ENCODE measurements around the gene DNAH3. TPM values are rescaled to one million over a fixed set of nuclear protein-coding genes. Genes with fewer than 3 reads are reported as not detected.

The DNAH3 gene
- total RNA-seq, 4 donors from 2014 or later = under 0.01 to 2.1 (median 0.93) TPM

GRCh38 chr16:21194771-21195301 is 44.2 kb upstream of the DNAH3 start:
- H3K4me1 ChIP-seq = no peaks in the 10 kb centered on the region
- intact Hi-C loops (cut with DNase I; ENCODE audit: low total_unique reads) = no loop called here
- no peak overlapping the region for H3K27ac ChIP-seq
- no peaks in the 10 kb centered on the region for H3K27me3 ChIP-seq
- H3K36me3 ChIP-seq = no peaks in the 10 kb centered on the region
- no peaks in the 10 kb centered on the region for H3K9me3 ChIP-seq
- no peak for DNase-seq
- no peak overlapping the region for H3K4me3 ChIP-seq
- no peak for TF ChIP-seq CTCF (IDR thresholded peaks at IDR 0.05)
- no peak for TF ChIP-seq POLR2A (IDR thresholded peaks at IDR 0.05)

- H3K27ac ChIP-seq = no peak overlapping the region
- no peak for TF ChIP-seq CTCF (IDR thresholded peaks at IDR 0.05)
- TF ChIP-seq POLR2A (IDR thresholded peaks at IDR 0.05) = no peak
- DNase-seq = no peak
- no peak overlapping the region for H3K4me3 ChIP-seq
- no peaks in the 10 kb centered on the region for H3K36me3 ChIP-seq
- H3K9me3 ChIP-seq = no peaks in the 10 kb centered on the region
- H3K27me3 ChIP-seq = no peaks in the 10 kb centered on the region
- intact Hi-C loops (cut with DNase I; ENCODE audit: low total_unique reads) = no loop called here
- H3K4me1 ChIP-seq = no peaks in the 10 kb centered on the region
Measured at GRCh38 chr16:21192991-21193390, 42.3 kb upstream of the DNAH3 start.

- TF ChIP-seq CTCF (IDR thresholded peaks at IDR 0.05) (no peak), POLR2A (IDR thresholded peaks at IDR 0.05) (no peak)
- no peak for DNase-seq
- Histone ChIP-seq H3K36me3 (no peaks in the 10 kb centered on the region), H3K27me3 (no peaks in the 10 kb centered on the region), H3K4me3 (no peak overlapping the region), H3K9me3 (no peaks in the 10 kb centered on the region), H3K4me1 (no peaks in the 10 kb centered on the region), H3K27ac (no peak overlapping the region)
- intact Hi-C loops (cut with DNase I; ENCODE audit: low total_unique reads) = no loop called here
Measured at GRCh38 chr16:21190599-21190998, 40.0 kb upstream of the DNAH3 start.

- no peak for DNase-seq
- no peaks in the 10 kb centered on the region for H3K9me3 ChIP-seq
- no peaks in the 10 kb centered on the region for H3K36me3 ChIP-seq
- H3K4me1 ChIP-seq = no peaks in the 10 kb centered on the region
- no peaks in the 10 kb centered on the region for H3K27me3 ChIP-seq
- H3K4me3 ChIP-seq = no peak overlapping the region
- no peak overlapping the region for H3K27ac ChIP-seq
- TF ChIP-seq CTCF (IDR thresholded peaks at IDR 0.05) (no peak), POLR2A (IDR thresholded peaks at IDR 0.05) (no peak)
- intact Hi-C loops (cut with DNase I; ENCODE audit: low total_unique reads) = no loop called here
Measured at GRCh38 chr16:21190013-21190412, 39.4 kb upstream of the DNAH3 start.

- H3K27ac ChIP-seq = no peak overlapping the region
- H3K27me3 ChIP-seq = no peaks in the 10 kb centered on the region
- no peak for DNase-seq
- H3K4me3 ChIP-seq = no peak overlapping the region
- TF ChIP-seq POLR2A (IDR thresholded peaks at IDR 0.05) = no peak
- no peak for TF ChIP-seq CTCF (IDR thresholded peaks at IDR 0.05)
- H3K9me3 ChIP-seq = no peaks in the 10 kb centered on the region
- no peaks in the 10 kb centered on the region for H3K36me3 ChIP-seq
- intact Hi-C loops (cut with DNase I; ENCODE audit: low total_unique reads) = no loop called here
- no peaks in the 10 kb centered on the region for H3K4me1 ChIP-seq
Measured at GRCh38 chr16:21189311-21189710, 38.7 kb upstream of the DNAH3 start.
